GM18499 (cell line): ENCODE data around the gene VPS54.
A peak's percentile ranks its signal among the peaks of the same experiment; 100 is the strongest.

Experiments used
- ATAC-seq: cut with Tn5 transposase; IDR thresholded peaks from one replicate; pipeline ENCODE4 v1.9.1; 2021; ENCODE audit warnings: moderate number of reproducible peaks; ENCODE audit not compliant: insufficient read depth, unreplicated experiment

The VPS54 gene, protein sequence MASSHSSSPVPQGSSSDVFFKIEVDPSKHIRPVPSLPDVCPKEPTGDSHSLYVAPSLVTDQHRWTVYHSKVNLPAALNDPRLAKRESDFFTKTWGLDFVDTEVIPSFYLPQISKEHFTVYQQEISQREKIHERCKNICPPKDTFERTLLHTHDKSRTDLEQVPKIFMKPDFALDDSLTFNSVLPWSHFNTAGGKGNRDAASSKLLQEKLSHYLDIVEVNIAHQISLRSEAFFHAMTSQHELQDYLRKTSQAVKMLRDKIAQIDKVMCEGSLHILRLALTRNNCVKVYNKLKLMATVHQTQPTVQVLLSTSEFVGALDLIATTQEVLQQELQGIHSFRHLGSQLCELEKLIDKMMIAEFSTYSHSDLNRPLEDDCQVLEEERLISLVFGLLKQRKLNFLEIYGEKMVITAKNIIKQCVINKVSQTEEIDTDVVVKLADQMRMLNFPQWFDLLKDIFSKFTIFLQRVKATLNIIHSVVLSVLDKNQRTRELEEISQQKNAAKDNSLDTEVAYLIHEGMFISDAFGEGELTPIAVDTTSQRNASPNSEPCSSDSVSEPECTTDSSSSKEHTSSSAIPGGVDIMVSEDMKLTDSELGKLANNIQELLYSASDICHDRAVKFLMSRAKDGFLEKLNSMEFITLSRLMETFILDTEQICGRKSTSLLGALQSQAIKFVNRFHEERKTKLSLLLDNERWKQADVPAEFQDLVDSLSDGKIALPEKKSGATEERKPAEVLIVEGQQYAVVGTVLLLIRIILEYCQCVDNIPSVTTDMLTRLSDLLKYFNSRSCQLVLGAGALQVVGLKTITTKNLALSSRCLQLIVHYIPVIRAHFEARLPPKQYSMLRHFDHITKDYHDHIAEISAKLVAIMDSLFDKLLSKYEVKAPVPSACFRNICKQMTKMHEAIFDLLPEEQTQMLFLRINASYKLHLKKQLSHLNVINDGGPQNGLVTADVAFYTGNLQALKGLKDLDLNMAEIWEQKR

GRCh38 chr2:64019083-64019974 lies at the start of gene VPS54:
Gene VPS54, minus strand, starts transcription at chr2:64019428. Its CDS starts 35,429 bp downstream, at chr2:63983999.
- ATAC-seq: no peak

GRCh38 chr2:64067326-64067725 lies 48.1 kb upstream of the VPS54 start:
- ATAC-seq: no peak

DNA sequence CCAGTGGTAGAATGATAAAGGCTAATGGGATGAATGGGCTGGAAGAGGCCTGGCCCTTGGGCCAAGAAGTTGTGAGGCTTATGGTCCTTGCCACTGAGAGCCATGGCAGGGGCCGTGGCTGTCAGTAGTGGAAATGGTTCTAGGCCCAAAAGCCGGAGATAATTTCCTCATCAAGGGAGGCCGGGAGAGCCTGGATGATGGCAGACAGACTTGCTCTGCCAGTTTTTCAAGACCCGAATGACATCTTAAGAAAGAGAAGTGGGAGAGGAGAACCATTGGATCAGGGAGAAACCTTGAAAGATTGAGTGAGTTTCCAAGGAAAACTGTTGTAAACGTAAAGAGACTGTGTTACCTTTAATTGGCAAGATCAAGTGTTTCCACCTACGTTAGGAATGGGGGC lies 46.3 kb upstream of the VPS54 start:
- ATAC-seq: no peak

DNA sequence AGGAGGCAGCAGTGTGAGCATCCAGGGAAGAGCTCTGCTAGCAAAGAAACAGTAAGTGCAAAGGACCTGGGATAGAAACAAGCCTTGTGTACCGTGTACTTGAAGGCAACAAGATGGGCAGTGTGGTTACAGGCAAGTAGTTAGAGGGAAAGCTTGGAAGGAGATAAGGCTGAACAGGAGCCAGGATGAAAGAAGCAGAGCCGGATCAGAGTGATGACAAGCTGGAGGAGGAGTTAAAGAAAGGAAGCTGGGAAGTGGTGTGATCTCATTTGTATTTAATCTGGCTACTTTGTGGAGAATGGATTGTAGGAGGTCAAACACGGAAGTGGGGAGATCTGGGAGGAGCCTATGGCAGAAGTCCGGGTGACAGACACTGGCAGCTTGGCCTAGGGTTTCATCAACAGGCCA lies 44.7 kb upstream of the VPS54 start:
- no peak for ATAC-seq

GRCh38 chr2:64063454-64063853 lies 44.2 kb upstream of the VPS54 start:
- no peak for ATAC-seq

GRCh38 chr2:64062840-64063239 lies 43.6 kb upstream of the VPS54 start:
- no peak for ATAC-seq

GRCh38 chr2:64059270-64059669 lies 40.0 kb upstream of the VPS54 start:
- no peak for ATAC-seq

DNA sequence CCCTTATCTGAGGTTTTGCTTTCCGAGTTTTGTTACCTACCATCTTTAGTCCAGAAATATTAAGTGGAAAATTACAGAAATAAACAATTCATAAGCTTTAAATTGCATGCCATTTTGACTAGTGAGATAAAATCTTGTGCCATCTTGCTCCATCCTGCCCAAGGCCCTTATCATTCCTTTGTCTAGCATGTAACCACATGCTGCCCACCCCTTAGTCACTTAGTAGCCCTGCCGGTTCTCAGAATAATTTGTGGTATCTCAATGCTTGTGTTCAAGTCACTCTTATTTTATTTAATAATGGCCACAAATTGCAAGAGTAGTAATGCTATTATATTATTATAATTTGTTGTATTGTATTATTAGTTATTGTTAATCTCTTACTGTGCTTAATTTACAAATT lies 36.8 kb upstream of the VPS54 start:
- no peak for ATAC-seq

DNA sequence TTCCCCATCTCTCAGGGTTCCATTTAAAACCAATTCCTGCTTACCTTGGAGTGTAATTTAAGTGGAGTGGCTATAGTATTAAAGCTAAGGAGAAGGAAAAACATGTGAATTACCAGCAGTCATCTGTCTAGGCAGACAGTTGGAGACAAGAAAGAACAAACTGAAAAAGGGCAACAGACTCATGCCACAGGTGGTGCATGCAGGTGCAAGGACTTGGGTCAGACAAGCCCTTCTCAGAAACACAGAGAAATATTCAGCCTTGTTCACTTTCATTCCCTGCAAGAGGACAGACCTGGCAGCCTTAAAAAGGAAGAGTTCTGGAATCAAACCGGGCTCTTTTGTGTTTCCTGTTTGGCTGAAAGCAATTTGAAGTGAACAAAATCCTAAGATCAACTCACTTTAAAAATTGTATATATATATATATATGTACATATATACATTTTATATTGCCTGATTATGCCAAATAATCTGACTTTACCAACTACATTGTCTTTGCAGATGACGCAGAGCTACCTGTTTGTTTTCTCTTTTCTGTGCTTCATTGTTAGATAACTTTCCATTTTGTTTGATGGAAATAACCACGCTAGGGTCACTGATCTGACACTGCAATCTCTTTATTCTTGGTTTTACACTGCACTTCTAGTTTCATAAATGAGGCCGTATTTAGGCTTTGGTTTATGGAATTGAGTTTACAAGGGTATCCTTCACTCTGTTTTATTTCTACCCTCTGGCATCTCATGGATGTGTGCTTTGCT lies 35.1 kb upstream of the VPS54 start:
- no peak for ATAC-seq

DNA sequence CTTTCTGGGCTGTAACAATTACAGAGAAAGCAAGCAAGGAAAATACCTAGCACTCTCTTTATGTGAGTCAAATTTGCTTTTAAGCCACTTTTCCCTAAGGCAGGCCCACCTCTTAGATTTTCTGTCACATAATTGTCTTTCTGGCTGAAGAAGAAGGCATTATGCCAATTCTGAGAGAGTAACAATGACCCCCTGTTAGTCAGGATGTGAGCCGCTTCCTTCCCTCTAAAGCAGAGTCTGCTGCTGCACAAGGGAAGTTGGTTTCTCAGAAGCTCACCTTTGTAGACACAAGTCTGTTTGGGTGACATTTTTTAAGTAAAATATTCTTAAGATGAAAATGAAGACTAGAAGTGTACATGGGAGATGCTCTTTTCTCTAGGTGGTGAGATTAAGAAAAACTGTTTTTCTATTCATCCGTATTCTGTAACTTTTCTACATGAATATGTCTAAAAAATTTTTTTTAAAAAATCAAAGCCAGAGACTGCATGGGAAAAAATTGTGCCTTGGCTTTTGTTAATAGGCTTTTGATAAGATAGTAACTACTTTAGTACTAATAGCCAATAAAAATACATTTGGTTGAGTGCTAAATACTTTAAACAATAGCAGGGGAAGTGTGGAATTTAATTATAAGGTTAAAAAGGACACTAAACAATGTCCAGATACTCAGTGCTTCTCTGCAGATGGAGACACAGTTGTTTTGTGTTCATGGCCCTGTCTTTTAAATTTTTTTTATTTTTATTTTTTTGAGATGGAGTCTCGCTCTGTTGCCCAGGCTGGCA lies 33.4 kb upstream of the VPS54 start:
- no peak for ATAC-seq

- ATAC-seq: no peak
Observed at GRCh38 chr2:64049633-64050220, 30.5 kb upstream of the VPS54 start.

- ATAC-seq: no peak
Observed at GRCh38 chr2:64045938-64046337, 26.7 kb upstream of the VPS54 start.

DNA sequence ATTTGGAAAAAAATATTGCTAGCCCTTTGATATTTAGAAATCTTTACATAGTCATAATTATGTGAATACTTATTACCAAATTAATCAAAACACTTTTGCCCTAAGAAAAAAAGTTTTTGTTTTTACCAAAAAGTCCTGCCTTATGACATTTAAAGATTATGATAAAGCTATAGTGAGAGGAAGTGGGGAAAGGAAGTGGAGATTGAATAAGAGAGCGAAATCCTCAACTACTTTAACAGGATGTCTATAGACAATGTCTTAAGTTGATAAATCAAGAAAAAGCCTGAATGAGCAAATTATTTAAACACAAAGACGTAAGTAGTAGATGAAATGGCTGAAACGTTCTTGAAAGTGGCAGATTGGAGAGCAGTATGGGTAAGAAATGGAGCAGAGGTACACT lies 20.9 kb upstream of the VPS54 start:
- no peak for ATAC-seq

DNA sequence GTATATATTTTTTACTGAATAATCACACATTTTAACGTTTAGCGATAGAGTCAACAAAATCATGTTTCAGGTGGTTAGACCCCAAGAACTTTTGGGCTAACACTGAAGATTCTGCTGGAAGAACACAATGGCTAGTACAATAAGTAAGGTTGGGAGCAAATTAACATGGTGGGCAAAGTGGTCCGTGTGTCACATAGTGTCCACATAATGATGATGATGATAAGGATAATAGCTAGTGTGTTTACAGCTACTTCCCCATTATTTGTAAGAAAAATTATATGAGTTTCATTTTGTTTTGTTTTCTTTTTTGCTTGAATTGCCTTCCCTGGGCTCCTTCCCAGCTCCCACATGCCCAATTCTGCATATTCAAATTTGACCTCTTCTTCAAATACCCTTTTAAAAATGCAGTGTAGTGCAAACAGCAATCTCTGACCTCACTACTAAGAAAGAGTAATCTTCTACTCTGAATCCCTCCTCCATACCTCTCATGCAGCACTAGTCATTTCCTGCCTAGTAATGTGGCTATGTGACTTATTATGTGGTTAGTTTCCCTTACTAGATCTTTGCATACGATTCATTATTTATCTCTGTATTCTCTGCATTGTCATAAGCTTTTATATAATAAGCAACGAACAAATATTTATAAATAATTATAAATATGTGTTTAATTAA lies 16.9 kb upstream of the VPS54 start:
- peak; percentile 92 for ATAC-seq

DNA sequence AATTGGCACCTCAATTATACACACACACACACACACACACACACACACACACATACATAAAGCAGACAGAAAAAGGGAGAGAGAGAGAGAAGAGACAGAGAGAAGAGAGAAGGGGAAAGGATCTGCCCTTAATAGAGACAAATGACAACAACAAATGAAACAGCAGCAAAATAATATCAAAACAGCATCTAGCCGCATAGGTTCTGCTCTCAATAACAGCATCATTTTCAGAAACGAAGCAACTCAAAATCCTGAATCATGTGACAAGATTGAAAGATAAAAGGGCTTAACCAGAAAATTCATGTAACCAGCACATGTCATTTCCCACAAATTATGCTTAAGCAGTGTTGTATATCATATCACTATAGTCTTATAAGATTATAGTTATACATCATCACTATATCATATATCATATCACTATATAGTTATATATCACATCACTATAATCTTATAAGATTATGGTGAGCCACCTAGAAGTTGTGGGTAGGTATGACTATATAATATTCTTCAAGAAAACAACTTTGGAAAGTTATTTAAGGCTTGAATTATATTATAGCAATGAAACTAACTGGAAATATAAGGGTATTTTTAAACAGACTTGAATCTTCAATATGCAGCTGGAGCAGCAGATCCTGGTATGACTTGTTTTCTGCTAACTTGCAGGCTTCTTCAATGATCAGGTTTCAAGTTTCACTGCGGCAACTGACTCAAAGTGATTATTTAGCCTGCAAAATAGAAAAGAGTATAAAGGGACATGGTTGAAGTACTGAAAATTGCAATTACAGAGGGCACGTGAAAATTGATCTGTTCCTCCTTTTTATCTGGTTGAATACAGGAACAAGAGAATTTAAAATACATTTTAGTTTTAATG lies 16.1 kb upstream of the VPS54 start:
- no peak for ATAC-seq

DNA sequence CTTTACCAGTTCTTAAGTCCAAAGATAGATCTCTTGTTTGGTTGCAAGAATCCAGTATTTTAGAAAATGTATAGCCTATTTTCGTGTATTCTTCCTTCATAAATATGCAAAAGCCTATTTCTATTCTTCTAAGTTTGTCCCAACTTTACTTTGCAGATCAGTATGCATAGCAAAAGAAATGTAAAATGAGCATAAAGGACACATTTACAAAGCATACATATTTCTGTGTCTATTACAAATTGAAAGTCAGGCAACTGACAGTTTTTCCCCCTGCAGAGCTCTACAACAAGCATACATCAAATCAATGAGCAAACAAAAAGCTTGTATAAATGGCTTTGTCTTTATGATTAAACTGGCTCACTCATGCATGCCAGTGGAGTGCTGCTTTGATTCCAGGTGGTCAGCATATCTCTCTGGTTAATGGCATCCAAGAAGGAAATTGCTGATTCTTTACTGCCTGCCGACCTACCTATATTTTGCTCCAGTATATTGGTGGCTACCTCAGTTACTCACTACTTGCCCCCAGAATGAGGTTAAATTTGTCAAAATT lies 10.0 kb upstream of the VPS54 start:
- no peak for ATAC-seq

GRCh38 chr2:64025741-64026140 lies 6.5 kb upstream of the VPS54 start:
- no peak for ATAC-seq
